Liver (tissue), 9 donors: ENCODE measurements around the gene RGS3. TPM values are rescaled to one million over a fixed set of nuclear protein-coding genes. Genes with fewer than 3 reads are reported as not detected.

ENCODE experiments used
- DNase-seq: peaks from one replicate; pipeline ENCODE4 v3.0.0-alpha.2; 2017; ENCODE audit warnings: low spot score
- H3K27ac ChIP-seq, 2 donors: one replicate each; pipeline ENCODE4 v1.7.0; 2013; ENCODE audit warnings: inconsistent platforms in 2 of 2, low read length in 2 of 2, control low read depth in 1 of 2, low read depth in 1 of 2, mild to moderate bottlenecking in 1 of 2
- H3K27me3 ChIP-seq, 4 donors: one replicate each; pipeline versions ENCODE4 v1.6.1 to v1.7.0; 2013; ENCODE audit warnings: low read length in 3 of 4, inconsistent platforms in 1 of 4, mild to moderate bottlenecking in 1 of 4, moderate library complexity in 1 of 4; ENCODE audit not compliant: control insufficient read depth in 4 of 4, insufficient read depth in 4 of 4
- H3K36me3 ChIP-seq, 4 donors: one replicate each; pipeline versions ENCODE4 v1.6.1 to v1.7.0; 2013; ENCODE audit warnings: low read length in 3 of 4, mild to moderate bottlenecking in 3 of 4, low read depth in 1 of 4, moderate library complexity in 1 of 4; ENCODE audit not compliant: control insufficient read depth in 4 of 4, insufficient read depth in 3 of 4
- H3K4me1 ChIP-seq, 4 donors: one replicate each; pipeline versions ENCODE4 v1.6.1 to v1.7.0; 2013; ENCODE audit warnings: low read length in 3 of 4, mild to moderate bottlenecking in 3 of 4, moderate library complexity in 1 of 4; ENCODE audit not compliant: control insufficient read depth in 4 of 4, insufficient read depth in 4 of 4
- H3K4me3 ChIP-seq, 3 donors: one replicate each; pipeline versions ENCODE4 v1.6.1 to v1.7.0; 2013; ENCODE audit warnings: low read length in 3 of 3, control low read depth in 1 of 3, low read depth in 1 of 3, mild to moderate bottlenecking in 1 of 3
- H3K9ac ChIP-seq, 2 donors: one replicate each; pipeline ENCODE4 v1.7.0; 2013; ENCODE audit warnings: low read length in 2 of 2, mild to moderate bottlenecking in 2 of 2, moderate library complexity in 2 of 2, control low read depth in 1 of 2, low read depth in 1 of 2
- H3K9me3 ChIP-seq, 4 donors: one replicate each; pipeline versions ENCODE4 v1.6.1 to v1.7.0; 2013; ENCODE audit warnings: low read length in 3 of 4; ENCODE audit not compliant: control insufficient read depth in 4 of 4
- CTCF ChIP-seq: fragments of 150-350 bp; IDR thresholded peaks from 2 replicates; pipeline ENCODE4 v1.5.1; 2017; ENCODE audit warnings: improper control_type of control experiment, low read depth, low read length; ENCODE audit not compliant: missing input control
- EGR1 ChIP-seq, 2 donors: IDR thresholded peaks; 2 replicates each; pipeline ENCODE4 v1.6.1; 2016 to 2018; ENCODE audit warnings: antibody characterized with exemption in 2 of 2, low read depth in 2 of 2
- FOXA1 ChIP-seq: IDR thresholded peaks from 2 replicates; pipeline ENCODE4 v1.6.1; 2016; ENCODE audit warnings: antibody characterized with exemption
- FOXA2 ChIP-seq: IDR thresholded peaks from 2 replicates; pipeline ENCODE4 v1.6.1; 2016; ENCODE audit warnings: antibody characterized with exemption
- HNF4G ChIP-seq: IDR thresholded peaks from 2 replicates; pipeline ENCODE4 v1.6.1; 2016; ENCODE audit warnings: antibody characterized with exemption
- JUND ChIP-seq, 2 donors: IDR thresholded peaks; 2 replicates each; pipeline ENCODE4 v1.6.1; 2016; ENCODE audit warnings: antibody characterized with exemption in 2 of 2
- RAD21 ChIP-seq, 2 donors: IDR thresholded peaks; 2 replicates each; pipeline ENCODE4 v1.6.1; 2016; ENCODE audit warnings: antibody characterized with exemption in 2 of 2, mild to moderate bottlenecking in 2 of 2
- RXRA ChIP-seq, 2 donors: IDR thresholded peaks; 2 replicates each; pipeline ENCODE4 v1.6.1; 2017 to 2018; ENCODE audit warnings: antibody characterized with exemption in 2 of 2, mild to moderate bottlenecking in 1 of 2
- SP1 ChIP-seq: IDR thresholded peaks from 2 replicates; pipeline ENCODE4 v1.6.1; 2018; ENCODE audit warnings: antibody characterized with exemption, mild to moderate bottlenecking
- TAF1 ChIP-seq: conservative IDR thresholded peaks from 2 replicates; pipeline ENCODE4 v1.6.1; 2016; ENCODE audit warnings: antibody characterized with exemption, mild to moderate bottlenecking
- YY1 ChIP-seq: IDR thresholded peaks from 2 replicates; pipeline ENCODE4 v1.6.1; 2016; ENCODE audit warnings: antibody characterized with exemption, mild to moderate bottlenecking
- ZBTB33 ChIP-seq: IDR thresholded peaks from 2 replicates; pipeline ENCODE4 v1.6.1; 2016; ENCODE audit warnings: antibody characterized with exemption
- WGBS: extraction: QIAGEN DNeasy Blood & Tissue Kit; methylation state at CpG from one replicate; pipeline ENCODE4 v1.1.7; 2013; 5-methylcytosine and 5-hydroxymethylcytosine counted together
- polyA plus RNA-seq, 2 donors: library from polyadenylated mRNA; stranded (reverse) in 1 of 2; unstranded in 1 of 2; fragments of 200-250 nt in 1 of 2; fragments of >200 nt in 1 of 2; fragmentation: Nextera tagmentation in 1 of 2; extraction: Ambion mirVana in 1 of 2; gene quantifications; one replicate each; pipeline versions ENCODE4 v1.2.1 to v1.2.3, GENCODE V29; 2013 to 2015
- total RNA-seq, 2 donors: library from RNA; depleted of rRNA; stranded (reverse); fragments of >200 nt; gene quantifications; one replicate each; pipeline ENCODE4 v1.2.3, GENCODE V29; 2014
- TF ChIP-seq, protein P1 (sequence below): IDR thresholded peaks from 2 replicates; pipeline ENCODE4 v1.6.1; 2016; ENCODE audit warnings: antibody characterized with exemption
- TF ChIP-seq, protein P2 (sequence below): IDR thresholded peaks from 2 replicates; pipeline ENCODE4 v1.6.1; 2016; ENCODE audit warnings: antibody characterized with exemption
- donor health status: healthy.
- donor health status: healthy.
- donor health status: healthy.
- donor health status: healthy.
- donor health status: healthy.

RGS3 gene
- total and polyA plus RNA-seq, 4 donors = 13.0 to 65.0 (median 28.3) TPM

- WGBS = 88% methylated on average over 5 of the region's 5 CpGs
- no peak for TF ChIP-seq TAF1
- no peak for TF ChIP-seq RXRA (IDR thresholded peaks at IDR 0.05)
- TF ChIP-seq, protein P1, sequence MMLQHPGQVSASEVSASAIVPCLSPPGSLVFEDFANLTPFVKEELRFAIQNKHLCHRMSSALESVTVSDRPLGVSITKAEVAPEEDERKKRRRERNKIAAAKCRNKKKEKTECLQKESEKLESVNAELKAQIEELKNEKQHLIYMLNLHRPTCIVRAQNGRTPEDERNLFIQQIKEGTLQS = no peak
- TF ChIP-seq FOXA2 = no peak
- no peak for TF ChIP-seq FOXA1
- TF ChIP-seq SP1 = no peak
- no peak for TF ChIP-seq EGR1 (IDR thresholded peaks at IDR 0.05; ENCODE audit: low read depth in 2 of 2)
- TF ChIP-seq HNF4G = no peak
- no peak for TF ChIP-seq RAD21 (IDR thresholded peaks at IDR 0.05)
- TF ChIP-seq YY1 = no peak
- TF ChIP-seq, protein P2, sequence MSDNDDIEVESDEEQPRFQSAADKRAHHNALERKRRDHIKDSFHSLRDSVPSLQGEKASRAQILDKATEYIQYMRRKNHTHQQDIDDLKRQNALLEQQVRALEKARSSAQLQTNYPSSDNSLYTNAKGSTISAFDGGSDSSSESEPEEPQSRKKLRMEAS = no peak
- TF ChIP-seq CTCF = no peak
- no peak for TF ChIP-seq JUND (IDR thresholded peaks at IDR 0.05)
- no peak for TF ChIP-seq ZBTB33
- H3K9ac ChIP-seq = peak overlapping the region; percentile 13 to 29
Observed at GRCh38 chr9:113501852-113502251, 38.3 kb downstream of the RGS3 start.

GRCh38 chr9:113502427-113503034 is 39.0 kb downstream of the RGS3 start:
- TF ChIP-seq CTCF = no peak
- H3K36me3 ChIP-seq = no peaks in the 10 kb centered on the region
- DNase-seq = no peak
- WGBS = 76% methylated on average over 4 of the region's 4 CpGs
- H3K9me3 ChIP-seq = no peaks in the 10 kb centered on the region
- peak overlapping the region in 1 of 3 donors; percentile 19 for H3K4me3 ChIP-seq
- peaks cover 21 to 28% (median 25%) of the 10 kb centered on the region in 4 donors for H3K4me1 ChIP-seq
- no peaks in the 10 kb centered on the region for H3K27me3 ChIP-seq
- peak overlapping the region; percentile 9 to 58 for H3K27ac ChIP-seq
- peak overlapping the region in 1 of 2 donors; percentile 29 for H3K9ac ChIP-seq

More at GRCh38 chr9:113501852-113502251, 38.3 kb downstream of the RGS3 start:
- Histone ChIP-seq H3K4me3 (peak overlapping the region in 2 of 3 donors; percentile 16 to 27), H3K4me1 (peaks cover 16 to 28% (median 24%) of the 10 kb centered on the region in 4 donors), H3K27ac (peak overlapping the region; percentile 9 to 18), H3K36me3 (no peaks in the 10 kb centered on the region), H3K9me3 (no peaks in the 10 kb centered on the region), H3K27me3 (no peaks in the 10 kb centered on the region)
- DNase-seq = no peak
